Activated T-cell treated with anti-CD3 and anti-CD28 coated beads, Interleukin-2, amount 50 U/mL, for 24 hours (primary cell): ENCODE results near the gene MPHOSPH9.
"Not testable (repeated sequence)": the region's sequence is repeated elsewhere in the genome, so short reads cannot be mapped to it uniquely, and the experiment has no call there.

Experiments used
- DNase-seq: peaks from one replicate; pipeline ENCODE4 v3.0.0-alpha.2; 2020
- H3K27ac Mint-ChIP-seq: 2 replicates; pipeline ENCODE4 v1.8.0; 2020; ENCODE audit warnings: mild to moderate bottlenecking, mixed read lengths
- H3K27me3 Mint-ChIP-seq: 2 replicates; pipeline ENCODE4 v1.8.0; 2020; ENCODE audit warnings: mixed read lengths
- H3K36me3 Mint-ChIP-seq: 2 replicates; pipeline ENCODE4 v1.8.0; 2020; ENCODE audit warnings: low read depth, mixed read lengths
- H3K4me1 Mint-ChIP-seq: 2 replicates; pipeline ENCODE4 v1.8.0; 2020; ENCODE audit warnings: low read depth, mixed read lengths
- H3K4me3 Mint-ChIP-seq: 2 replicates; pipeline ENCODE4 v1.8.0; 2020; ENCODE audit warnings: mild to moderate bottlenecking, moderate library complexity, mixed read lengths
- H3K9me3 Mint-ChIP-seq: 2 replicates; pipeline ENCODE4 v1.8.0; 2020; ENCODE audit warnings: mixed read lengths

Gene MPHOSPH9

DNA sequence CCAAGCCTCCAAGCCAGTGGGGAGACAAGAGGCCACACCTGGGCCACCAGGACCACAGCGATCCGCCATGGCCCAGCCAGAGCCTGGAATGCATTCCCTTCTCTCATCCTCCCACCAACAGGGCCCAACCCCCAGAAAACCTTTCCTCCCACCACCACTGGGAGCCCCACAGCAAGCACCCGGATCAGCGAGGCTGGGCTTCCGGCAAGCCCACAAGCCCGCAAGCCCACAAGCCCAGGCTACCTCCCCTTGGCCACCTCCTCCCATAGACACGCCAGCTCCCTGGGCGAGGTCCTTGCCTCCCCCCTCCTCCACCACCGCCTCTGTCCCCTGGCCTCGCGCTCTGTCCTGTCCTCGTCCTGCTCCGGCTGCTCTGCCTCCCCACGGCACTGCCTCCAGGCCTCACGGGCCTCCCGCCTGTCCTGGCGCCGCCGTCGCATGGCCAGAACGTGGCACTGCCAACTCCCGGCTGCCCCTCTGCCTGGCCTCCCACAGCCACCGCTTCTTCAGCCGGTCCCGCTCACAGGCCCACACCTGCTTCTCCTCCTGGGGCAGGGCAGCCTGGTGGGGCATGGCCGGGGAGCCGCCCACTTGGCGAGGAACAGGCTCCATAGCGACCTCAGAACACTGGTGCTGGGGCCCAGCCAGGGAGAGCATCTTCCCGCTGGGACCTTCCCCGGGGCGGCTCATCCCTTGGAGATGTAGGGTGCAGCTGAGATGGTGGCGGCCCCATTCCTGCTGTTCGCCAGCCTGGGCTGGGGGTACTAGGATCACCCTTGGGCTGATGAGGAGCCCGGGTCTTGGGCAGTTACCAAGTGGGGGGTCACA lies 33.1 kb upstream of the MPHOSPH9 start:
- no peak for DNase-seq
- no peaks in the 10 kb centered on the region for H3K9me3 Mint-ChIP-seq
- peaks cover 21% of the 10 kb centered on the region for H3K4me1 Mint-ChIP-seq
- H3K27me3 Mint-ChIP-seq: no peaks in the 10 kb centered on the region
- H3K36me3 Mint-ChIP-seq: peaks cover 52% of the 10 kb centered on the region
- no peak overlapping the region for H3K27ac Mint-ChIP-seq
- no peak overlapping the region for H3K4me3 Mint-ChIP-seq

DNA sequence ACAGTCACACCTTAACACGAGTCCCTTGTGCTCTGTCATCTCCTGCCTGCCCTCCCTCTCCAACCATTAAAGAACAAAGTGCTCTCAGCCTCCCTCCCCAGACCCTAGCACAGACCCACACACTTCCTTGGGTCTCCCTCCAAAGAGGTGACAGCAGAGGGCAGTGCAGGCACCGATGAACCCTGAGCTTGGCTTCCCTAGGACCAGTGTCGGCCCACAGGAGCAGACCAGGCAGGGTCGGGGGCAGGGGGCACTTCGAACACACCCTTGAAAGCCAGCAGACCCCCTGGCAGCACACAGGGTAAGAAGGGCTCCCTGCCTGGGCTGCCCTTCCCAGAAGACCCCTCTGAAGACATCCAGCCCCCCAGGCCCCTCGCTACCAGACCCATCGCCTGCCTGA lies 31.7 kb upstream of the MPHOSPH9 start:
- Mint-ChIP-seq H3K9me3 (no peaks in the 10 kb centered on the region), H3K4me3 (no peak overlapping the region), H3K36me3 (peaks cover 61% of the 10 kb centered on the region), H3K4me1 (peaks cover 16% of the 10 kb centered on the region), H3K27ac (peak overlapping the region; percentile 9), H3K27me3 (no peaks in the 10 kb centered on the region)
- no peak for DNase-seq

DNA sequence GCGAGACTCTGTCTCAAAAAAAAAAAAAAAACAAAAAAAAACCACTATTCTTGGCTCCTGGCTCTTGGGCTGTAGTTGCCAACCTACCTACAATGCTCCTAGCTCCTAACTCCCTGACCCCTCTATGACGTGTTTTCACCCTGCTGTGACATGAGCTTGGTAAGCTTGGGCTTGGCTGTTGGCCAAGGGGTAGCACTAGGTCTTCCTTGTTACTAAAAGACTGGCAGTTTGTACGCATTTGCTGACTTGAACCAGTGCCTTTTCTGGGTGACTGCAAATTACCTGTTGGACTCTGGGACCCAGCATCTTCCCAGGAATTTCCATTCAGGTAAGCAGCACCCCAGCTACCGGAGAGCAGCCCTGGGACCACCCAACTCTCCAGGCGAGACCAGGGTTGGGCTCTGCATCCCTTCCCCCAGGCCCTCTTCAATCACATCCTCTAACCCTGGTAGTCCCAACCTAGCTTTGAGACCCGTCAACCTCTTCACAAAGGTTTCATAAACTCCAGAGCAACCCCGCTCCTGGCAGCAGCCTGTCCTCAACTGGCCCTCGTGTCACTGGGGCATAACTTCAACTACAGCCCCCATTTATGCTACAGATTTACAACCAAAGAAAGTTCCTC lies 30.4 kb upstream of the MPHOSPH9 start:
- Mint-ChIP-seq H3K27me3 (no peaks in the 10 kb centered on the region), H3K27ac (peak overlapping the region; percentile 2)
- DNase-seq: no peak

DNA sequence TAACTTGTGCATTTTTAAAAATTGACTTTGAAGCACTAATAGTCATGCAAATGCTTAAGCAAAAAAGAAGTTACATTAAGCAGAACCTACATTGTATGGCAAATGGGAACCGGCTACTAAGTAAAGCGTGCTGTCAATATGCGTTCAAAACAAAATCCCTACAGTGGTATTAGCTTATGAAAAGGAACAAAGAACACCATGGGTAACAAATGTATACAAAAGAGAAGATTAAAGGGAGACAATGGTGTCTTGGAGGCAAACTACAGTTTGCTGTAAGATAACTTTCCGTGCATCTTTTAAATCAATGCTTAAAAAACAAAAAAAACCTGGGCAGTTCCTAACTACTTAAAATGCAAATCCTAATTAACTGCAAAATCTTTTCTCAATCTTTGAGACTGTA lies 28.3 kb upstream of the MPHOSPH9 start:
- Mint-ChIP-seq H3K36me3 (peaks cover 87% of the 10 kb centered on the region), H3K4me3 (no peak overlapping the region), H3K27ac (peak overlapping the region; percentile 2), H3K4me1 (peaks cover 6% of the 10 kb centered on the region), H3K9me3 (no peaks in the 10 kb centered on the region), H3K27me3 (no peaks in the 10 kb centered on the region)
- DNase-seq: no peak

More for the DNA sequence above, 30.4 kb upstream of the MPHOSPH9 start:
- Mint-ChIP-seq H3K9me3 (no peaks in the 10 kb centered on the region), H3K4me3 (no peak overlapping the region), H3K4me1 (peaks cover 11% of the 10 kb centered on the region), H3K36me3 (peaks cover 72% of the 10 kb centered on the region)

DNA sequence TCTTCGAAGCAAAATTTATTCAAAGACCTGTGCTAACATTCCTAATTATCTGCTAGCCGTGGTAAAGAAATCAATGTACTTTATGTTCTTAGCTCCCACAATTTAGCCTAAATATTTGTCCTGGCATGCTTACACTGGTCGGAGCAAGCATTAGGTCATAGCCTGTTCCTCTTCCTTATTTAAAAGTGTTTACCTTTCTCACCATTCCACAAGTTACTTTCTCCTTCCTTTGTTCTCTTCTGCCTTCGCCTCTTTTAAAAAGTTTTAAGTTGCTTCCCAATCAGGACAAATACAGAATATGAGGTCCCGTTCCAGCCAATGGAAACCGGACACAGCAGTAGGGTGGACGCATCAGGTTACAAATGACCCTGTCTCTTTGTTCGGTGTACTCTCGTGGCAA lies 27.1 kb upstream of the MPHOSPH9 start:
- no peak for DNase-seq
- H3K4me3 Mint-ChIP-seq: no peak overlapping the region
- H3K36me3 Mint-ChIP-seq: peaks cover 88% of the 10 kb centered on the region
- no peaks in the 10 kb centered on the region for H3K9me3 Mint-ChIP-seq
- peak overlapping the region; percentile 62 for H3K27ac Mint-ChIP-seq
- H3K4me1 Mint-ChIP-seq: peaks cover 10% of the 10 kb centered on the region
- no peaks in the 10 kb centered on the region for H3K27me3 Mint-ChIP-seq

DNA sequence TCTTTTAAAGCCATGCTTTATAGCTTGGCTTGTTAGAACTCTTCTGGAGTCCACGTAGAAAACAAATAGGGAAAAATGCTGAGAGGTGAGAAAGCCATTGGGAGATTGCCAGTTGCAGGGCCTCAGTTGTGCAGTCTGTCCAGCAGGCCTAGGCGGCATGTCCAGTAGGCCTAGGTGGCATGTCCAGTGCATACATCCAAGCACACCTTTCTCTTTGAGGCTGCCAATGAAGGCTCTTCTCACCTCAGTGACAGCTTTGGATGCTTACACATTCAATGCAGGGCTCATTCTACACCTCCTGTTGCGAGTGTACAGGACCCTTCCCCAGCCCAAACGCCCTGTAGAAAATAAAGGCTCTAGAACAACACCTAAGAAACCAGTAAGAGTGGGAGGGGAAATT lies 25.7 kb upstream of the MPHOSPH9 start:
- Mint-ChIP-seq H3K9me3 (no peaks in the 10 kb centered on the region), H3K4me3 (no peak overlapping the region), H3K27me3 (no peaks in the 10 kb centered on the region), H3K4me1 (peaks cover 23% of the 10 kb centered on the region), H3K36me3 (peaks cover 92% of the 10 kb centered on the region), H3K27ac (peak overlapping the region; percentile 64)
- no peak for DNase-seq

DNA sequence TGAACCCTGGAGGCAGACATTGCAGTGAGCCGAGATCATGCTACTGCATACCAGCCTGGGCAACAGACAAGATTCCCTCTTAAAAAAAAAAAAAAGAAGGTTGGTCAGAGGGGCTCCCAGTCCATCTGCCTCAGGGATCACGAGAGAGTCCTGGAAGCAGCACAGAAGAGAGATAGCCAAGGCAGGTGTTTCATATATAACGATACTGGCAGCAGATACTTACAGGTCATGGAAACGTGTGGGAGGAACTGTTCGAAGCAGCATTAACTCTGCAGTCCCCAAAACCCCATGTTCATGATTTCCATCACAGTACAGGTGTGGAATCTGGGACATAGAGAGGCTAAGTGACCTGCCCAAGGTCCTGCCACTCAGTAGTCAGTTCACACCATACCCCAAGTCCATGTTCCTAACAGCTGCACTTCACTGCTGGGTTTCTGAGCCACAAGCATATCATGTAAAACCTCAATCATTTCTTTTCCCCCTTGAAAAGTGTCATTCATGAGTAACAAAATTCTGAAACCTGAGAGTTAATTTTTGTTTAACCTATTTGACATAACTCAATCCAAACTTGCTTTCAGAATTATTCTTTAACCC lies 22.0 kb upstream of the MPHOSPH9 start:
- Mint-ChIP-seq H3K4me3 (no peak overlapping the region), H3K27me3 (no peaks in the 10 kb centered on the region), H3K9me3 (no peaks in the 10 kb centered on the region), H3K27ac (peak overlapping the region; percentile 89), H3K4me1 (peaks cover 46% of the 10 kb centered on the region), H3K36me3 (peaks cover 85% of the 10 kb centered on the region)
- DNase-seq: no peak

DNA sequence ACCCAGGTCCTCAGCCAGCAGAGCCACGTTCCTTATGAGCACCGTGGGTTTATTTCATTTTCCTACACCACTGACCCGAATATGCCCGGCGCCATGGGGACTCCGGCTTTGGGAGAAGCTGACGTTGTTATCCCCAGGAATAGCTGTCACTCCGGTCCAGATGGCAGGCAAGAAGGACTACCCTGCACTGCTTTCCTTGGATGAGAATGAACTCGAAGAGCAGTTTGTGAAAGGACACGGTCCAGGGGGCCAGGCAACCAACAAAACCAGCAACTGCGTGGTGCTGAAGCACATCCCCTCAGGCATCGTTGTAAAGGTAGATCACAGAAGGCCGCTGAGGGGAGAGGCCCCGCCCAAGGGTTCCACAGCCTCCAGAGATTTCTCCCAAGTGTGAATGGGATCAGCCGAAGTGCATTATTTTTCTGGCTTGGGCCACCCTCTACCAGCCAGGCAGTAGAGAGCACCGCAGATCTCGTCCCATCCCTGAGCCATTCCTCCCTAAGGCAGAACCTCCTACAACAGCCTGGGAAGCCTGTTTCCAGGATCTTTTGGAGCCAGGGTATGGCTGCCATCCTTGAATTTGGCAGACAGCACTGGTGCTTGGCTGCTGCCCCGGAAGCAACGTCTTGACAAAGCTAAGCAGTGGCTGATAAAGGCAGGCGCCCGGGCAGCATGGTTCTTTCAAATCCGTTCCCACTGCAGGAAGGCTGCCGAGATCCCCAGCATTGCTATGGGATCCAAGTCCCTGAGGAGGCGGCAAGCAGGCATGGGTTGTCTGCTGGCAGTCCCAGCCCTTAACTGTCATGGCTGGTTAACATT lies 20.9 kb upstream of the MPHOSPH9 start:
- H3K9me3 Mint-ChIP-seq: no peaks in the 10 kb centered on the region
- peaks cover 82% of the 10 kb centered on the region for H3K36me3 Mint-ChIP-seq
- H3K4me3 Mint-ChIP-seq: no peak overlapping the region
- H3K27ac Mint-ChIP-seq: peak overlapping the region; percentile 67
- H3K27me3 Mint-ChIP-seq: no peaks in the 10 kb centered on the region
- DNase-seq: no peak
- H3K4me1 Mint-ChIP-seq: peaks cover 47% of the 10 kb centered on the region

DNA sequence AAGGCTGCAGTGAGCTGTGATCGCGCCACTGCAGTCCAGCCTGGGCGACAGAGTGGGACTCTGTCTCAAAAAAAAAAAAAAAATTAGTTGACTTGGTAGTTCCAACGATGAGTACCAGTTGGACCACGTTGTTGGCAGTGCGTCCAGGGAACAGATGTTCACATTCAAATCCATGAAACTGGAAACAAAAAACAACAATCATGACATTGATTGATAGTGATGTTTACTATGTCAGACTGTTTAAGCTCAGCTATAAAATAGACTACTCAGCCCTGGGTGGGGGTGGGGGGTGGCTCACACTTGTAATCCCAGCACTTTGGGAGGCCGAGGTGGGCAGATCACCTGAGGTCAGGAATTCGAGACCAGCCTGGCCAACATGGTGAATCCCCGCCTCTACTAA lies 19.4 kb upstream of the MPHOSPH9 start:
- H3K27me3 Mint-ChIP-seq, H3K4me3 Mint-ChIP-seq, DNase-seq, H3K9me3 Mint-ChIP-seq: not testable (repeated sequence)
- Mint-ChIP-seq H3K36me3 (peaks cover 82% of the 10 kb centered on the region), H3K27ac (peak overlapping the region; percentile 87), H3K4me1 (peaks cover 58% of the 10 kb centered on the region)

DNA sequence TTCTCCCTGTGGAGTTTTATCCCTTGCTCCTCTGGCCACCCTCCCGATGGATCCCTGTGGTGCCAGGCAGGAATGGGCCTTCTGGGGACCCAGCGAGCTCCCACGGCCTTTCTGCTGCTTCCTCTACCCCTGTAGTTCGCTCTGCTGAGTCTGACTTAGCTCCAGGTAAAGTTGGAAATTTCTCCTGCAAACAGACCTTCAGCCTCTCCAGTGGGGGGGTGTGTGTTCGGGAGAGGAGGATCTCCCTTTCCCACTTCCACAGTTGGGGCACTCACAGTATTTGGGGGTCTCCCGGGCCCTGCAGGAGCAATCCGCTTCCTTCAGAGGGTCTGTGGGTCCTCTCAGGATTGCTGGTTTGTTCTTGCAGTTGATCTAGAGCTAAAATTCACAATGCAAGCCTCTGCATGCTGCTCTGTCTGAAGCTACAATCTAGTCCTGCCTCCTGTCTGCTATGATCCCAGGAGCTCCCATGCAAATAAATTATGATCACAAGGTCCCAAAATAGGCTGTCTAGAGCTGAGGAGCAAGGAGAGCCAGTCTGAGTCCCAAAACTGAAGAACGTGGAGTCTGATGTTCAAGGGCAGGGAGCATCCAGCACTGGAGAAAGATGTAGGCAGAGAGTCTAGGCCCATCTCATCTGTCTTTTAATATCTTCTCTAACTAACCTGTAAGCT lies 18.6 kb upstream of the MPHOSPH9 start:
- no peak for DNase-seq
- H3K36me3 Mint-ChIP-seq: peaks cover 79% of the 10 kb centered on the region
- peak overlapping the region; percentile 87 for H3K27ac Mint-ChIP-seq
- no peaks in the 10 kb centered on the region for H3K27me3 Mint-ChIP-seq
- H3K4me3 Mint-ChIP-seq: no peak overlapping the region
- no peaks in the 10 kb centered on the region for H3K9me3 Mint-ChIP-seq
- peaks cover 64% of the 10 kb centered on the region for H3K4me1 Mint-ChIP-seq

DNA sequence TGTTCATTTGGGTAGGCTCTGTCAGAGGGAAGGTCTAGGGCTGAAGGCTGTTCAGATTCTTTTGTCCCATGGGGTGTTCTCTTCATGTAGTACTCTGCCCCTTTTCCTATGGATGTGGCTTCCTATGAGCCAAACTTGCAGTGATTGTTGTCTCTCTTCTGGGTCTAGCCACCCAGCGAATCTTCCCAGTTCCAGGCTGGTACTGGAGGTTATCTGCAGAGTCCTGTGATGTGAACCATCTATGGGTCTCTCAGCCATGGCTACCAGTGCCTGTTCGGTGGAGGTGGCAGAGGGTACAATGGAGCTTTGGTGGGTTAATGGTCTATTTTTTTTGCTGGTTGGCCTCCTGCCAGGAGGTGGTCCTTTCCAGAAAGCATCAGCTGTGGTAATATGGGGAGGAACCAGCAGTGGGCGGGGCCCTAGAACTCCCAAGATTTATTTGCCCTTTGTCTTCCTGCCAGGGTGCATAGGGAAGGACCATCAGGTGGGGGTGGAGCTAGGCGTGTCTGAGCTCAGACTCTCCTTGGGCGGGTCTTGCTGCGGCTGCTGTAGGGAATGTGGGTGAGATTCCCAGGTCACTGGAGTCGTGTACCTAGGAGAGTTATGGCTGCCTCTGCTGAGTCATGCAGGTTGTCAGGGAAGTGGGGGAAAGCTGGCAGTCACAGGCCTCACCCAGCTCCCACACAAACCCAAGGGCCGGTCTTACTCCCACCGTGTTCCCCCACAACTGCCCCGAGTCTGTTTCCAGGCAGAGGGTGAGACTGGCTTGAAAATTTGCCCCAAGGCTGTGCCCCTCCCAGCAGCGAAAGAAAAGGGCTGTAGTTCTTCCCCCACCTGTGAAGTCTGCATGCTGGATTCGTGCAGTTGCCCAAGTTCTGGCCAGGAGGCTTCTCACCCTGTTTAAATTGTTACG lies 17.8 kb upstream of the MPHOSPH9 start:
- H3K4me3 Mint-ChIP-seq: no peak overlapping the region
- peak overlapping the region; percentile 87 for H3K27ac Mint-ChIP-seq
- H3K4me1 Mint-ChIP-seq: peaks cover 69% of the 10 kb centered on the region
- H3K9me3 Mint-ChIP-seq: no peaks in the 10 kb centered on the region
- no peaks in the 10 kb centered on the region for H3K27me3 Mint-ChIP-seq
- DNase-seq: no peak
- H3K36me3 Mint-ChIP-seq: peaks cover 80% of the 10 kb centered on the region

DNA sequence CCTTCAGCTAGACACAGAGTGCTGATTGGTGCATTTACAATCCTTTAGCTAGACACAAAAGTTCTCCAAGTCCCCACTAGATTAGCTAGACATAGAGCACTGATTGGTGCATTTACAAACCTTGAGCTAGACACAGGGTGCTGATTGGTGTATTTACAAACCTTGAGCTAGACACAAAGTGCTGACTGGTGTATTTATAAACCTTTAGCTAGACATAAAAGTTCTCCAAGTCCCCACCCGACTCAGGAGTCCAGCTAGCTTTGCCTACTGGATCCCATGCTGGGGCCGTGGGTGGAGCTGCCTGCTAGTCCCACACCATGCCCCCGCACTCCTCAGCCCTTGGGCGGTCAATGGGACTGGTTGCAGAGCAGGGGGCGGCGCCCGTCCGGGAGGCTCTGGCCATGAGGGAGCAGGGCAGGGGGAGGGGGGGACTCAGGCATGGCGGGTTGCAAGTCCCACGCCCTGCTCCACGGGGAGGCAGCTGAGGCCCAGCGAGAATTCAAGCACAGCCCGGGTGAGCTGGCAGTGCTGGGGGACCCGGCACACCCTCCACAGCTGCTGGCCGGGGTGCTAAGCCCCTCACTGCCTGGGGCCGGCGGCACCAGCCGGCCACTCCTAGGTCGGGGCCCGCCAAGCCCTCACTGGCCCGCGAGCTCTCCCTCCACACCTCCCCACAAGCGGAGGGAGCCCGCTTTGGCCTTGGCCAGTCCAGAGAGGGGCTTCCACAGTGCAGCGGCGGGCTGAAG lies 16.2 kb upstream of the MPHOSPH9 start:
- peaks cover 74% of the 10 kb centered on the region for H3K36me3 Mint-ChIP-seq
- H3K4me1 Mint-ChIP-seq: peaks cover 65% of the 10 kb centered on the region
- not testable (repeated sequence) for H3K9me3 Mint-ChIP-seq, H3K27me3 Mint-ChIP-seq, DNase-seq, H3K4me3 Mint-ChIP-seq, H3K27ac Mint-ChIP-seq

DNA sequence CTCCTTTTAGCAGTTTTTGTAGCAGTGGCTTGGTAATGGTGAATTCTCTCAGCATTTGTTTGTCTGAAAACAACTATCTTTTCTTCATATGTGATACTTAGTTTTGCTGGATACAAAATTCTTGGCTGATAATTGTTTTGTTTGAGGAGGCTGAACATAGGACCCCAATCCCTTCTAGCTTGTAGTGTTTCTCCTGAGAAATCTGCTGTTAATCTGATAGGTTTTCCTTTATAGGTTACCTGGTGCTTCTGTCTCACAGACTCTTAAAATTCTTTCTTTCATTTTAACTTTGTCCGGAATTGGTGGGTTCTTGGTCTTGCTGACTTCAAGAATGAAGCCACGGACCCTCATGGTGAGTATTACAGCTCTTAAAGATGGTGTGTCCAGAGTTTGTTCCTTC lies 15.2 kb upstream of the MPHOSPH9 start:
- H3K4me1 Mint-ChIP-seq: peaks cover 61% of the 10 kb centered on the region
- H3K27ac Mint-ChIP-seq: peak overlapping the region; percentile 75
- H3K4me3 Mint-ChIP-seq, DNase-seq, H3K27me3 Mint-ChIP-seq, H3K9me3 Mint-ChIP-seq: not testable (repeated sequence)
- H3K36me3 Mint-ChIP-seq: peaks cover 68% of the 10 kb centered on the region
